Stimulated activated CD8-positive, alpha-beta memory T cell treated with anti-CD3 and anti-CD28 coated beads, Interleukin-15, amount 100 ng/mL, for 1 hour (primary cell): ENCODE results near the gene AMZ1.
"Not testable (repeated sequence)": the region's sequence is repeated elsewhere in the genome, so short reads cannot be mapped to it uniquely, and the experiment has no call there.

Experiments used
- DNase-seq: peaks from one replicate; pipeline ENCODE4 v3.0.0-alpha.2; 2020; ENCODE audit warnings: low read depth

Gene AMZ1

DNA sequence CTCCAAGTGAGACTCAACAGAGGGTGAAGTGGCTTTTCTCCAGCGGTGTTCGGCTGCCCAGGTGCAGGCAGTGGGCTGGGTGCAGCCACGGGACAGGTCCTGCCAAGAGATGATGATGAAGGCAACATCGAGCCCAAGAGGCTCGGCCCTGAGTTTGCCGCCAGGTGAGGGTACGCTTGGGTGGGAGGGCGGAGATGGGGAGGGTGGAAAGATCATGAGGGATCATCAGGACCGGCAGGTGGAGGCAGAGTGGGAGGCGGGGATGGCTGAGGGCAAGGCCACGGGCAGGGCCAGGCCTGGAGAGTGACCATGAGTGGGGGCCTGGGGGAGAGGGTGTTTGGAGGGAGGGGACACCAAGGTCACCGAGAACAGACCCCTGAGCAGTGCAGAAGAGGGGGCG, 17.8 kb upstream of the AMZ1 start:
- no peak for DNase-seq

DNA sequence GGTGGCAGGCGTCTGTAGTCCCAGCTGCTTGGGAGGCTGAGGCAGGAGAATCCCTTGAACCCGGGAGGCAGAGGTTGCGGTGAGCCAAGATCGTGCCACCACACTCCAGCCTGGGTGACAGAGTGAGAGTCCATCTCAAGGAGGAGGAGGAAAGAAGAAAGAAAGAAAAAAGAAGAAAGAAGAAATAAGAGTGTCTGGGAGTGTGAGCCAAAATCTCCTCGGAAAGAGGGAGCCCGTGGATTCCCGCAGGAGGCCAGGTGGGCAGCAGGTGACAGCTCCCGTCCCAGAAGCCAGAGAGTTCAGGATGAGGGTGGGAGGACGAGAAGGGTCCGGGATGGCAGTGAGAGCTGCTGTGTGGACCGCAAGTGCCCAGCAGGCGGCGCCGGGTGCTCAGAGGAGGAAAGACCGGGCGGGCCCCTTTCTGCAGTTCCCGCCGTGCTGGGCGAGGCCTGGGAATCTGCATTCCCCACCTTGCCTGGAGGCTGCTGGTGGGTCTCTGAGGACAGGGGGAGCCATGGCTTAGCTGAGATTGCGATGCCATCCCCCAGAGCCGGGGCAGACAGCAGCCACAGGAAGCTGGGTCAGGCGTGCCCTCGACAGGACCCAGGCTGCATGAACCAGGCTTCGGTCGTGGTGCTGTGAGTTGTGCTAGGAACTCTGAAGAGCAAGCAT, 17.1 kb upstream of the AMZ1 start:
- peak; percentile 49 for DNase-seq

DNA sequence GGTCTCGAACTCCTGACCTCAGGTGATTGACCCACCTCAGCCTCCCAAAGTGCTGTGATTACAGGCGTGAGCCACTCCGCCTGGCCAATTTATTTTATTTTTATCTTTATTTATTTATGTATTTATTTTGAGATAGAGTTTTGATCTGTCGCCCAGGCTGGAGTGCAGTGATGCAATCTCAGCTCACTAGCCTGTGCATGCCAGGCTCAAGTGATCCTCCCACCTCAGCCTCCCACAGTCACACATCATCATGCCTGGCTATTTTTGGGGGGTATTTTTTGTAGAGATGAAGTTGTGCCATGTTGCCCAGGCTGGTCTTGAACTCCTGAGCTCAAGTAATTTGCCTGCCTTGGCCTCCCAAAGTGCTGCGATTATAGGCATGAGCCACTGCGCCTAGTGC, 14.8 kb upstream of the AMZ1 start:
- not testable (repeated sequence) for DNase-seq

DNA sequence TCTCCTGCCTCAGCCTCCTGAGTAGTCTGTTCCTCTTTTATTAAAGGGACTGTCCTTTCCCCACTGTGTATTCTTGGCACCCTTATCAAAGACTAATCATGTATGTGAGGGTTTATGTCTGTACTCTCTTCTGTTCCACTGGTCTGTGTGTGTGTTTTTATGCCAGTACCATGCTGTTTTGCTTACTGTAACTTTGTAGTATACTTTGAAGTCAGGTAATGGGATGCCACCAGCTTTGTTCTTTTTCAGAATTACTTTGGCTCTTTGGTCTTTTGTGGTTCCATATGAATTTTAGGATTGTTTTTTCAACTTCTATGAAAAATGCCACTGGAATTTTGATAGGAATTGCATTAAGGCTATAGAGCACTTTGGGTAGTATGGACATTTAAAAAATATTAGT, 14.1 kb upstream of the AMZ1 start:
- DNase-seq = no peak

DNA sequence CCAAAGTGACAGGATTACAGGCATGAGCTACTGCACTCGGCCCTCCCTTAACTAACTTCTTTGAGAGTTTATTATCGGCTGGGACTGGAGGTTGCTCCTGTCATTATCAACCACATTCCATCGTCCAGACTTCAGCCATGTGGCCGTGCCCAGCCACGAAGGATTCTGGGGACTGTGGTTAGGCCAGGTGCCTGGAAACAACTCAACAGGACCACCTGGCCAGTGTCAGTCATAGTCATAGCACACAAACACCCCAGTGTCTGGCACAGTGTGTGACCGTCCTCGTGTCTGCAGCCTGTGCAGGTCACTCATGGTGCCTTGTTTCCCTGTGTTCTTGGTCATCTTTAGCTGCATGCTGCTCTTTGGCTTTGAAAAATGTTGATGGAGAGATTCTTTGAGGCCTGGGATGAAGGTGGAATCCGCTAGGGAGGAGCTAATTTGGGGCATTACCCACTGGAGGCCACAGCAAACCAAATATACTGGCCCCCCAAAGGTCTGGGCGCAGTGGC, 12.7 kb upstream of the AMZ1 start:
- no peak for DNase-seq

DNA sequence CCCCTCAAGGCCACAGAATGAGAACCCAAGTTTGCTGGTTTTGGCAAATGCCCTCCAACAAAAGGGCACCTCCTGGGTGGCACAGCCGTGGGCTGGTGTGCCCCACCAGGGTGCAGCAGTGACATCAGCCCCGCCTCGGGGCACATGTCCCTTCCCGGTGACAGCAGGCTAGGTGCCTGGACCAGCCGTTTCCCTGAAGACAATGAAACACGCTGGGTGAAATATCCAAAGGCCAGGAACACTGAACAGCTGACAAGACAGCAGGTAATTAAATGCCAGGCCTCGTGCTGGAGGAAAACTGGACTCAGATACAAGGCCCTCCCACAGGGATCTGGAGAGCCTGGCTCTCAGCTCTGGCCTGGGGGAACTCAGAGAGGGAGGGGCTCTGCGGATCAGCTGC, 11.4 kb upstream of the AMZ1 start:
- not testable (repeated sequence) for DNase-seq

DNA sequence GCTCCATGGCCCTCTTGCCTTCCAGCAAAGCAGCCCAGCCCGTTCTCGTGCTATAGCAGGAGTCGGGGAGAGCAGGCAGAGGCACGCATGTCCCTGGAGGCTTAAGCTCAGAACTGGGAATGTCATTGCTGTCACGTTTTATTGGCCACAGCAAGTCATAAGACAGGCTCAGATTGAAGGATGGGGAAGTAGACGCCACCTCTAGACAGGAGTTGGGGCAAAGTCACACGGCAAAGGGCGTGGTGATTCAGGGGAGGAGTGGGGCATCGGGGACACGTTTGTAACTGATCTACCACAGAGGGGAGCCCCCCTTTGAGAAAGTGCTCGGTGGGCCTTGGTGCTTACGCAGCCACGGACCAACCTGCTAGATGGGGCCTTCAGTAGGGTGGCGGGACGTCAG, 9.5 kb upstream of the AMZ1 start:
- not testable (repeated sequence) for DNase-seq

DNA sequence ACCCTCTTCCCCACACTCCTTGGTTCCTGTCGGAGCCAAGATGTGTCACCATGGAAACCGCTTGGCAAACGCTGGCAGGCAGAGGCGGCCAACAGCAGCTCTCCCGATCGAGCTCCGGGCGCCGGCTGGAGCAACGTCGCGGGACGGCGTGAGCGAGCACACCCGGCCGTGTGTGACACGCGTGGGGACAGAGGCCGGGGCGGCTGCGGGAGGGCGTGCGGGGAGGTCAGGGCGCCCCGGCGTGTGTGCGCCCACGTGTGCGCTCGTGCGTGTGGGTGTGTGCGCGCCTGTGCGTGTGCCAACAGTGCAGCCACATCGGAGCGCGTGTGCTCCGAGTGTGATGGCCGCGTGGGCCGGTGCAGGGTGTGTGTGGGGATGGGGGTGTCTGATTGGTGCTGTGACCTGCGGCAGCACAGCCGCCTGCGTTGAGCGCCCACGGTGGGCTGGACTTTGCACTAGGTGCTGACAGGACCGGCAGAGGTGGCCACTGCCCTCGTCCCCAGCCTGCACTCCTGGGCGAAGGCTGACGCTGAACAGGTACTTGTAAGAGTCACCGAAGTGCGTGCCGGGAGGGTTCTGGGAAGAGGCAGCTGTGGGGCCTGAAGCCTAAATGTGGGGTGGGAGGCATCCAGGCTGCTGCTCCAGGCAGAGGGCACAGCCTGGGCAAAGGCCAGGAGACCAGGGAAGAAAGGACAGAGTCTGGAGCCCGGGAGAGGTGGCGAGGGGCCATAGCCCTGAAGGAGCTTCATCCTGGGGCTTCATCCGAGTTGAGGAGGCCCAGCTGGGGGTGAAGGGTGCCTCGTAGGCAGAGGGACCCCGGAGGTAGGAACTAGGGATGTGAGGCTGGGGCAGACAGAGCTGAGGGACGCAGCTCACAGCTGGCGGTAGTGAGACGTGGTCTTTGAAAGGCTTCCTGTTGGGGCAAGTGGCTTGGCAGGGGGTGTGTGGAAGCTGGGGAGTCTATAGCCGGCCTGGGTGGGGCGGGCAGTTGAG, 8.6 kb upstream of the AMZ1 start:
- DNase-seq = not testable (repeated sequence)

DNA sequence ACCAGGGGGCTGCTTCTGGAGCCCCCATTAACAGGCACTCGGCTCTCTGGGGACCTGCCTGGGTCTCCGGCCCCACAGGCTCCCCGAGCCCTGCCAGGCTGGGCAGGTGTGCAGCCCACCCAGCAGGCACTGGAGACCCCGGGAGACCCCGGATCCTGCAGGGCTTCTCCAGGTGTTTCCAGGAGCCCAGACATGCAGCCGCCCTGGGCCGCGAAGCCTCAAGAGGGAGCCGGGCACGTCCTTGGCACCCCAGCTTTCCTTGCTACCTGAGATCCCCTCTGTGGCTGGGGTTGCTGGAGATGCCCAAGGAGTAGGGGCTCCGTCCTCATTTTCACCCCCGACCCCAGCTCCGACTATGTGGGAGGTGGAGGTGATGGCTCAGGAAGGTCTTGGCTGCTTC, 7.7 kb upstream of the AMZ1 start:
- no peak for DNase-seq

DNA sequence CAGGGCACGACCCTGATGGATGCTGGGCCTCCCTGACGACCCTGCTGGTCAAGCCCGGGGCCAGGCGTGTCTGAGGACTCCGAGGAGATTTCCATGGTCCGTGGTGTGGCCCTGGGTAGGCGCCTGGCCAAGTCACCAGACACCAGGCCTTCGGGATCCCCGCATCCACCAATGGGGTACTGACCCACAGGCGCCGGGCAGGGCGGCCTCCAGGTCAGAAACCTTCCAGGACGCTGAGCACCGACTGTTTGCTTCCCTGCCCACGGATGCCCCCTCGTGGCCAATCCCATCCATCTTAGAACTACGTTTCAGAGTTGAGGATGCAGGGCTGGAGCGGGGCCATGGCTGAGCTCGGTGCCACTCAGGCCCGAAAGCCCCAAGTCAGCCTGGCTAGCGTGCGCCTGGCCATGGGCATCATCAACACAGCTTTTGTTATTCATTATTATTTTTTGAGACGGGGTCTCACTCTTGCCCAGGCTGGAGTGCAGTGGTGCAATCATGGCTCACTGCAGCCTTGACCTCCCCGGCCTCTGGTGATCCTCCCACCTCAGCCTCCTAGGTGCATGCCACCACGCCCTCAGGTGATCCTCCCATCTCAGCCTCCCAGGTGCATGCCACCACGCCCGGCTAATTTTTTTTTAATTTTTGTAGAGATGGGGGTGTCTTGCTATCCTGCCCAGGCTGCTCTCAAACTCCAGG, 7.1 kb upstream of the AMZ1 start:
- DNase-seq = peak; percentile 31

DNA sequence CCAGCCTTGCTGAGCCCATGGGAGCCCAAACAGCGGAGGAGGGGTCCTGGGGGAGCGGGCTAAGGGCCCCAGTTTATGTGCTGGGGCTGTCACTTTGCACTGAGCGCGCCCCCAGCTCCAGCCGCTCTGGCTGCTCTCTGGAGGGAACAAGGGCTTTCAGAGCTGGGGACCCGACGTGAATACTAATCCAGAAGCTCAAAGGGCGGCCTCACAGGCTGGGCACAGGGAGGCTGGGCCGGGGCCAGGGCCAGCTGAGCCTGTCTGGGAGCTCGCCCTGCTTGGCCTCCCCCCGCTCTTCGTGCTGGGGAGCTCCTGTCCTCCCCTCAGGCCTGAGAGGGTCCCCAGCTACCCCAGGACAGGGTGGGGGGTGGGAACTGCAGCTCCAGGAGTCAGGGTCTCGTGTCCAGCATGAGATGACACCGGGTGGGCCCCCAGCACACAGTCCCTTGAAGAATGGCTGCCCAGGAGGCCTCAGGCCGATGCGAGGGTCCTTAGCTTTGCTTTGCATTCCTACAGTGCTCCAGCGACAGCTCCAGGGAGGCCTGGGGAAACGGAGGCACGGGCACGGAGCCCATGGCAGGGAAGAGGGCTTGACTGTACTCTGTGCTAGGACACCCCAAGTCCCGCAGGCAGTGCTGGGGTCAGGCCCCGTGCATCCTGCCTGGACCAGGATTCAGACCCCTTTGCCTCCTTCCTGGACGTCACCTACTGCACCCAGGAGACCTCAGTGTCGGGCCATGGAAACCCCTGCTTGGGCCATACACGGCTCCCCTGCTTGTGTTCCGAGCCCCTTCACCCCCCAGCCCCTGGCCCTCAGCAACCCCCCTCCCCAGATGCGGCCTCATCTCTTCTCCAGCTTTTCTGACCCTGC, 5.8 kb upstream of the AMZ1 start:
- DNase-seq = no peak

DNA sequence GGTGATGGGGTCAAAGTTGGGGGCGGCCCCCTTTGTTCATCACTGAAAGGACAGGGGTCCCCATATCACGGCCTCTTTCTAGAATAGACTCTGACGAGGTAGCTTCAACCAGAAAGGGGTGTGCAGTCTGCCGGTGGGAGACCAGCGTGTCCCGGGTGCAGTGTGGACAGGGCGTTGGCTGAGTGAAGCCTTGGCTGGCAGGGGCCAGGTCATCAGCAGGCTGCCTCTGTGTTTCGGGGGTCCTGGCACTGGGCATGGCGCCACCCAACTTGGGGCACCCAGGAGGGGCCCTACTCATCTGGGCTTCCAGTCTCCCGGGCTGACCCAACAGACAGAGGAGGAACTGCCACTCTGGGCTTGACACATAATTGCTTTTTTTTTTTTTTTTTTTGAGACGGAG, 3.5 kb upstream of the AMZ1 start:
- no peak for DNase-seq

DNA sequence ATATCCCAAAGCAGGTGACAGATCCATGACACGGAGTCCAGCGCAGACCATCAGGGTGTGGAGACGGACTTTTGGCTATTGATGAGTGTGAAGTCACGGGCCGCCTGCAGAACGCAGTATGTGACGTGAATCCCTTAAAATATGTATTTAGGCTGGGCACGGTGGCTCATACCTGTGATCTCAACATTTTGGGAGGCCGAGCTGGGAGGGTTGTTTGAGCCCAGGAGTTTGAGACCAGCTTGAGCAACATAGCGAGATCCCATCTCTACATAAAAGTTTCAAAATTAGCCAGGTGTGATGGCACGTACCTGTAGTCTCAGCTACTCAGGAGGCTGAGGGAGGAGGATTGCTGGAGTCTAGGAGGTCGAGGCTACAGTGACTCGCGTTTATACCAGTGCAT, 1.9 kb upstream of the AMZ1 start:
- no peak for DNase-seq

DNA sequence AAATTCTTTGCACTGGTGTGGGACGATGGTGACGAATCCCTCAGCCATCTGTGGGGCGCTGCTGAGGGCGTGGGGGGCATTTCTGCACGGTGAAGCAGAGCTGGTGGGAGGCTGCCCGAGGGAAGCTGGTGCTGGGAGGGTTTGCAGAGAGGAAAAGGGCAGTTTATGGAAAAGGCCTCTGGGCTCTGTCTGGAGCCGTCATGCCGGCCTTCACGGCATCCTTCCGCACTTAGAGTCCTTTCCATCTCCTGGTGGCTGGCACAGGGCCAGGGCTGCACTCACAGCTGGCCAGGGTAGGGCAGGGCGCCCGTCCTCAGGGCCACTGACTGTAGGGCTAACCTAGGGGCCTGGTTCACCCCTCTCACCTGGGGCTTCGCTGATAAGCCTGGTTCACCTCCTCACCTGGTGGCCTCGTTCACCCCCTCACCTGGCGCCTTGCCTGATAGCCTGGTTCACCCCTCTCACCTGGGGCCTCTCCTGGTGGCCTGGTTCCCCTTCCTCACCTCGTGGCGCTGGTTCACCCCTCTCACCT, 598 bp upstream of the AMZ1 start:
- DNase-seq = no peak

DNA sequence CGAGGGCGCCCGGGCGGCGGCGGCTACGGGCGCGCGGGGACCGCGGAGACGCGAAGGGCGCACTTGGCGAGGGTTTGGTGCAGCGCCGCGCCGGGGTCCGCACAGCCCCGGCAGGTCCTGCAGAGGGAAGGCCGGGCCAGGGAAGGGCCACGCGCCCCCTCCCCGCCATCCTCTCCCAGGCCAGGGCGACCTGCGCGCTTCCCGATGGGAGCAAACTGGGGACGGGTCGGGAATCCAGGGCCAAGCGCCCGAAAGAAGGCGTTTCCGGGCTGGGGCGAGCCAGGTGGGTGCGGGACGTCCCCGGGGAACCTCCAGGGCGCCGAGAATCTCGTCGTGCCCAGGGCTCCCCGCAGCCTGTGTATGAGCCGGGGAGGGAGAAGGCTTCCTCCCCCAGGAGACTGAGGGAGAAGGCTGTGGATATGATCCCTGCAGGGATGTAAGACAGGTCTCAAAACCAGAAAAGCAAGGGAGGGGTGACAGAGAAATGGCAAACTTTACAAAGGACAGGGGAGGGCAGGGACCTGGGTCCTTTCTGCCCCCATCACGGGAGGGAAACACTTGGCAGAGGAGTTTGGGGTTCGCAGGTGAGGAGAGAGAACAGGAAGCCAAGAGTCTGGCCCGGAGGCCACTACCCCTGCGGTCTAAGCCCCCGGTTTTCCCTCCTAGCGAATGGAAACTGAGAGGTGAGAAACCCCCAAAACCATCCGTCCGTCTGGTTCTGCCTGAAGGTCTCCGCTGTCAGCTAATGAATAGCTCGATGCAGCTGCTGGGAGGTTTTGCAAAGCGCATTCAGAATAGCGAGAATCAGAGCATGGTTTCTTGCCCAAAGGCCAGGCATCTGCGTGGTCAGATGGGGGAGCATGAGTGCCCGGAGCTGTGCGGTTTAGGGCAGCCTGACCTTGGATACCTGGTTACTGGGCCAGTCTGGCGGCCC, 674 bp downstream of the AMZ1 start:
- DNase-seq = no peak

DNA sequence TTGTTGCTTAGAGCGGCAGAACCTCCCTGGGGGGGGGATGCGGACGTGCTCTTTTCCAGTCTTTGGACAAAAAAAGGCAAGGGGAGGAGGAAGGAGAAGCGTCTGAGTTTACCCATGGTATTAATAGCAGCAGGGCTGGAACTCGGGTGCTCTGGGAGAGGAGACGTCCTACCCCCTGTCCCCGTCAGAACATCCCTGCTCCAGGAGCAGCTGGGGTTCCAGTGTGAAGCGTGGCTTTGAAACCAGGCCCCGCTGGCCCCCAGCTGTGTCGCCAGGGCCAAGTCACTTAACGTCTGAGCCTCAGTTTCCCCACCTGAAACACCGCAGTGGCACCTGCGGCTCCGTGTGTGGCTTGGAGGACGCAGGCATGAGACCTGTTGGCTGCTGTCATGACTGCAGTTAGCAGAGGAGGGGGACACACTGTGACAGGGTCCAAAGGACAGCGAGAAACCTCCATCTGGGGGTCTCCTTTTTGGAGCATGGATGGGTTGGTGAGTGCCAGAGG, 1.4 kb downstream of the AMZ1 start:
- no peak for DNase-seq

DNA sequence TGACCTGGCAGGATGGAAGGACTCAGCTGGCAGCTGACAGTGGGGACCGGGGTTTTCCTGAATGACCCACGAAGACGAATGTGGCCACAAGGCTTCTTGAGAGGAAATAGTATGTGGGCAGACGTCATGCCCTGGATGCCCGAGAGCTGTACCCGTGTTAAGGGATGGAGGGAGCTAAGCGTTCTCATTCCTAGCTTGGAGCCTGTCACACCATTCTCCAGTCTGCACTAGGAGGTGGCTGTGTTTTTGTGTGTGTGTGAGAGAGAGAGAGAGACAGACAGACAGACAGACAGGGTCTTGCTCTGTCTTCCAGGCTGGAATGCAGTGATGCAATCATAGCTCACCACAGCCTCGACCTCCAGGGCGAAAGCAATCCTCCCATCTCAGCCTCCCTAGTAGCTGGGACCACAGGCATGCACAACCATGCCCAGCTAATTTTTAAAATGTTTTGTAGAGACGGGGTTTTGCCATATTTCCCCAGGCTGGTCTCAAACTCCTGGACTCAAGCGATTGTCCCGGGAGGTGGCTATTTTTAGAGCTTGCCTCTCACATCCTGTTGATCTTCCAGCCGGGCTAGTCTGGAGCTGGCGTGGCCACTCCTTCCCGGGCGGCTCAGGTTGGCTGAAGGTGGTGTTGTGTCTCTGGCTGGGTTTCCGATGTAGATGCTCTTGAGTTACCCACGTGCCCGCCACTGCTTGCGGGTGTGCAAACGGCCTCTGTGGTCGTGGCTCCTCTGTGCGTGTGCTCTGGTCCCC, 2.1 kb downstream of the AMZ1 start:
- DNase-seq = no peak

DNA sequence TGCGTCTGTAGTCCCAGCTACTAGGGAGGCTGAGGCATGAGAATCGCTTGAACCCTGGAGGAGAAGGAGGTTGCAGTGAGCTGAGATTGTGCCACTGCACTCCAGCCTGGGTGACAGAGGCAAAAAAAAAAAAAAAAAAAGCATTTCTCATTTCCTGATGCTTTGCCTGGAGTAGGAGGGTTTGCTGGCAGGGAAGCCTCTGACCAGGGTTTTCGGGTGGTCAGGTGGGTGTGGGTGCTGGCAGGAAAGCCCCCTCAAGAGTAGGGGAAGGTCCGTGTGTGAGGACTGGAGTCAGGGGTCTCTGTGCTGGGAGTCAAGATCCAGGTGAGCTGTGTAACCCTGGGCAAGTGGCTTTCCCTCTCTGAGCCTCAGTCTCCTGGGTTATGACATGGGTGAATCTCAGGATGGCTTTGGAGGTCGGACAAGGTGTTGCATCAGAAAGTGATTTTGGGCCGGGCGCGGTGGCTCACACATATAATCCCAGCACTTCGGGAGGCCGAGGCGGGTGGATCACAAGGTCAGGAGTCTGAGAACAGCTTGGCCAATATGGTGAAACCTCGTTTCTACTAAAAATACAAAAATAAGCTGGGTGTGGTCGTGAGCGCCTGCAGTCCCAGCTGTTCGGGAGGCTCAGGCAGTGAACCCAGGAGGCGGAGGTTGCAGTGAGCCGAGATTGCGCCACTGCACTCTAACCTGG, 3.2 kb downstream of the AMZ1 start:
- no peak for DNase-seq
